ENCODE results near the gene CNIH2. TPM values are rescaled to one million over a fixed set of nuclear protein-coding genes. Genes with fewer than 3 reads are reported as not detected.

Gene CNIH2
- total and polyA plus RNA-seq, 2 of the 13 experiments (the other 11 are each of a cell fraction or from before 2014, with no cell fraction given), result 0.60 to 0.69 TPM

DNA sequence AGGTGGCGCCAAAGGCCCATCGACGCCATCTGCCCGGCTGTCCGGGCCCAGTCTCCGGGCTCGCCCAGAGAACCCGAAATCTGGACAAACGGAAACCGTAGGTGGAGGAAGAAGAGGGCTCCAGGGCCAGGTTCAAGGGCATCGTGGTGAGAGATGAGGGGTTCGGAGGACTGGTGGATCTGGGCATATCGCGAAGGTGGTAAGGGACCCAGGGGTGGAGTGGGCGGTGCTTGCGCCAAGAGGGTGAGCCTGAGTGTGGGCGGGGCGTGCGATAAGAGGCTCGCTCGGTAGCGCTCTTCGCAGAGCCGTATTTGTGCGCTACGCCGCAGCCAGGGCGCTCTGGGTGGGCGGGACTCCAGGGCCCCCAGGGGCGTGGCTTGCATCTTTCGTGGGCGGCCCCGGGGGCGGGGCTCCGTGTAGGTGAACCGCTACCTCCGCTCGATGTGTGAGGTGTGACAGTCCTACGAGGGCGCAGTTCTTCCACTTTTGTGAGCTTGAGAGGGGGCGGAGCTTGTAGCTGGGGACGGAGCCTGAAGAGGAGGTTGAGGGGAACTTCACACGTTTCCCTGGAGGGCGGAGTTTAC is 34.1 kb downstream of the CNIH2 start (continued):
- TF ChIP-seq ZNF777 (CRISPR knock-in tag; IDR thresholded peaks at IDR 0.05) (peak; percentile 78), SMARCC2 (IDR thresholded peaks at IDR 0.05) (no peak), SMC3 (IDR thresholded peaks at IDR 0.05; ENCODE audit: low read length) (peak; percentile 78; the same call in 1 of the 2 replicates), ZNF30 (CRISPR knock-in tag; IDR thresholded peaks at IDR 0.05) (no peak), ZSCAN5A (CRISPR knock-in tag; IDR thresholded peaks at IDR 0.05; ENCODE audit: borderline replicate concordance) (peak; percentile 76; the same call in 1 of the 2 replicates), ZGPAT (CRISPR knock-in tag; IDR thresholded peaks at IDR 0.05) (peak; percentile 78), MTF1 (CRISPR knock-in tag; IDR thresholded peaks at IDR 0.05) (no peak), ZNF225 (CRISPR knock-in tag; IDR thresholded peaks at IDR 0.05) (0 out of 2 replicates have a peak, but pooled peaks have one; percentile 56), SP5 (CRISPR knock-in tag; IDR thresholded peaks at IDR 0.05; ENCODE audit: borderline replicate concordance, low read depth) (peak; percentile 30; the same call in 1 of the 2 replicates), ZBTB46 (CRISPR knock-in tag; IDR thresholded peaks at IDR 0.05; ENCODE audit: borderline replicate concordance) (no peak), ZKSCAN8 (CRISPR knock-in tag; IDR thresholded peaks at IDR 0.05; ENCODE audit: borderline replicate concordance) (peak; percentile 72; the same call in 1 of the 2 replicates), ZNF724P (CRISPR knock-in tag; IDR thresholded peaks at IDR 0.05; ENCODE audit: borderline replicate concordance) (no peak), NFKB2 (CRISPR knock-in tag; IDR thresholded peaks at IDR 0.05; ENCODE audit: borderline replicate concordance) (no peak; the same call in 1 of the 2 replicates), ZNF781 (CRISPR knock-in tag; IDR thresholded peaks at IDR 0.05; ENCODE audit: borderline replicate concordance, not compliant biosample characterization) (no peak), FOXC1 (CRISPR knock-in tag; IDR thresholded peaks at IDR 0.05; ENCODE audit: borderline replicate concordance) (no peak), ATF1 (CRISPR knock-in tag; IDR thresholded peaks at IDR 0.05) (no peak), TAF1 (CRISPR knock-in tag; IDR thresholded peaks at IDR 0.05) (no peak; the same call in 1 of the 2 replicates), HOXA5 (CRISPR knock-in tag; IDR thresholded peaks at IDR 0.05) (no peak), CSRNP1 (CRISPR knock-in tag; IDR thresholded peaks at IDR 0.05) (peak; percentile 43; the same call in 1 of the 2 replicates)
- TF ChIP-seq, protein P1, sequence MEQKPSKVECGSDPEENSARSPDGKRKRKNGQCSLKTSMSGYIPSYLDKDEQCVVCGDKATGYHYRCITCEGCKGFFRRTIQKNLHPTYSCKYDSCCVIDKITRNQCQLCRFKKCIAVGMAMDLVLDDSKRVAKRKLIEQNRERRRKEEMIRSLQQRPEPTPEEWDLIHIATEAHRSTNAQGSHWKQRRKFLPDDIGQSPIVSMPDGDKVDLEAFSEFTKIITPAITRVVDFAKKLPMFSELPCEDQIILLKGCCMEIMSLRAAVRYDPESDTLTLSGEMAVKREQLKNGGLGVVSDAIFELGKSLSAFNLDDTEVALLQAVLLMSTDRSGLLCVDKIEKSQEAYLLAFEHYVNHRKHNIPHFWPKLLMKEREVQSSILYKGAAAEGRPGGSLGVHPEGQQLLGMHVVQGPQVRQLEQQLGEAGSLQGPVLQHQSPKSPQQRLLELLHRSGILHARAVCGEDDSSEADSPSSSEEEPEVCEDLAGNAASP (CRISPR knock-in tag; IDR thresholded peaks at IDR 0.05; ENCODE audit: borderline replicate concordance), result no peak
- TF ChIP-seq, protein P2, sequence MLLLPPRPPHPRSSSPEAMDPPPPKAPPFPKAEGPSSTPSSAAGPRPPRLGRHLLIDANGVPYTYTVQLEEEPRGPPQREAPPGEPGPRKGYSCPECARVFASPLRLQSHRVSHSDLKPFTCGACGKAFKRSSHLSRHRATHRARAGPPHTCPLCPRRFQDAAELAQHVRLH (CRISPR knock-in tag; IDR thresholded peaks at IDR 0.05; ENCODE audit: borderline replicate concordance, low read depth), result 0 out of 2 replicates have a peak, but pooled peaks have one; percentile 81

All from HepG2 (cell line).